ENCODE results near the gene SRMS. TPM values are rescaled to one million over a fixed set of nuclear protein-coding genes. Genes with fewer than 3 reads are reported as not detected.
"Not testable (repeated sequence)": the region's sequence is repeated elsewhere in the genome, so short reads cannot be mapped to it uniquely, and the experiment has no call there.

The SRMS gene
- total RNA-seq, 1 experiment from 2014 or later: 0.22 TPM

- Histone ChIP-seq H3F3A (ENCODE audit: low read length, unreplicated experiment) (no peaks in the 10 kb centered on the region), H3K4me3 (ENCODE audit: low read length) (no peak overlapping the region), H3K79me2 (ENCODE audit: low read length) (peaks cover 21% of the 10 kb centered on the region), H3K27ac (ENCODE audit: low read length) (no peak overlapping the region), H3K9me3 (ENCODE audit: low read length) (no peaks in the 10 kb centered on the region), H4K20me1 (ENCODE audit: low read length) (peaks cover 15% of the 10 kb centered on the region), H3K9ac (ENCODE audit: low read length) (no peak overlapping the region), H3K4me2 (ENCODE audit: low read length) (no peak overlapping the region), H3K9me2 (replicated peaks; ENCODE audit: low read length) (no peaks in the 10 kb centered on the region), H3K27me3 (ENCODE audit: low read length) (no peaks in the 10 kb centered on the region), H3K36me3 (ENCODE audit: low read depth, low read length) (peaks cover 12% of the 10 kb centered on the region), H2AFZ (ENCODE audit: low read length) (no peak overlapping the region), H3K4me1 (ENCODE audit: insufficient read depth, low read length) (peaks cover 13% of the 10 kb centered on the region)
- ATAC-seq (no peak), DNase-seq (no peak)
- intact Hi-C loops (cut with micrococcal nuclease): no loop called here
- POLR2A ChIA-PET (ENCODE audit: unreplicated experiment): interaction anchor here (0.6 kb wide), 2 partner anchors 11 to 25 kb away, joined by 3 read pairs; no protein-coding TSS in a partner anchor
- no peak for TF ChIP-seq EZH2 (IDR thresholded peaks at IDR 0.05; ENCODE audit: low read length, unreplicated experiment)
- no peak for TF ChIP-seq CTCF (conservative IDR thresholded peaks at IDR 0.05; ENCODE audit: low read depth, low read length)
- no peak for TF ChIP-seq EZH2phosphoT487 (IDR thresholded peaks at IDR 0.05; ENCODE audit: borderline replicate concordance, low read length)
- CTCF ChIA-PET: no interaction called here
- BruUV-seq (replicated peaks): no TSS peak
These were observed 29.9 kb downstream of the SRMS start for GRCh38 chr20:63517376-63518309.

- BruUV-seq (replicated peaks); CTCF ChIA-PET; ATAC-seq; intact Hi-C loops (cut with micrococcal nuclease); POLR2A ChIA-PET (ENCODE audit: unreplicated experiment); H3K4me3 ChIP-seq (ENCODE audit: low read length); H3K4me1 ChIP-seq (ENCODE audit: insufficient read depth, low read length); H2AFZ ChIP-seq (ENCODE audit: low read length); H3K9ac ChIP-seq (ENCODE audit: low read length); H3K9me3 ChIP-seq (ENCODE audit: low read length); H3K27ac ChIP-seq (ENCODE audit: low read length); H3K4me2 ChIP-seq (ENCODE audit: low read length); H3K79me2 ChIP-seq (ENCODE audit: low read length); H3K9me2 ChIP-seq (replicated peaks; ENCODE audit: low read length); H4K20me1 ChIP-seq (ENCODE audit: low read length); H3K27me3 ChIP-seq (ENCODE audit: low read length); DNase-seq; H3F3A ChIP-seq (ENCODE audit: low read length, unreplicated experiment); H3K36me3 ChIP-seq (ENCODE audit: low read depth, low read length): not testable (repeated sequence)
These were observed 33.0 kb downstream of the SRMS start for GRCh38 chr20:63514520-63514919.

GRCh38 chr20:63513207-63513606 is 34.3 kb downstream of the SRMS start:
- no peak overlapping the region for H3K4me2 ChIP-seq (ENCODE audit: low read length)
- H2AFZ ChIP-seq (ENCODE audit: low read length): no peak overlapping the region
- DNase-seq (no peak), ATAC-seq (no peak)
- H3K4me1 ChIP-seq (ENCODE audit: insufficient read depth, low read length): no peaks in the 10 kb centered on the region
- no peaks in the 10 kb centered on the region for H3F3A ChIP-seq (ENCODE audit: low read length, unreplicated experiment)
- H4K20me1 ChIP-seq (ENCODE audit: low read length): no peaks in the 10 kb centered on the region
- no peaks in the 10 kb centered on the region for H3K79me2 ChIP-seq (ENCODE audit: low read length)
- no TSS peak for BruUV-seq (replicated peaks)
- no peaks in the 10 kb centered on the region for H3K9me2 ChIP-seq (replicated peaks; ENCODE audit: low read length)
- H3K27me3 ChIP-seq (ENCODE audit: low read length): no peaks in the 10 kb centered on the region
- no peak overlapping the region for H3K27ac ChIP-seq (ENCODE audit: low read length)
- intact Hi-C loops (cut with micrococcal nuclease): no loop called here
- no peaks in the 10 kb centered on the region for H3K36me3 ChIP-seq (ENCODE audit: low read depth, low read length)
- POLR2A ChIA-PET (ENCODE audit: unreplicated experiment): no interaction called here
- no peaks in the 10 kb centered on the region for H3K9me3 ChIP-seq (ENCODE audit: low read length)
- H3K4me3 ChIP-seq (ENCODE audit: low read length): no peak overlapping the region
- H3K9ac ChIP-seq (ENCODE audit: low read length): no peak overlapping the region
- TF ChIP-seq CTCF (conservative IDR thresholded peaks at IDR 0.05; ENCODE audit: low read depth, low read length) (no peak), EZH2phosphoT487 (IDR thresholded peaks at IDR 0.05; ENCODE audit: borderline replicate concordance, low read length) (no peak), EZH2 (IDR thresholded peaks at IDR 0.05; ENCODE audit: low read length, unreplicated experiment) (no peak)
- CTCF ChIA-PET: no interaction called here

Data from PC-3 (cell line).